SU-DHL-6 (cell line): ENCODE data around the gene PPP1R12B.

Experiments used
- H2AFZ ChIP-seq: fragments of 200-600 bp; sonication (generic); 2 replicates; pipeline ENCODE4 v1.6.1; 2014; ENCODE audit warnings: low read depth, mild to moderate bottlenecking, moderate library complexity, mixed read lengths, antibody characterized with exemption, low read length; ENCODE audit not compliant: severe bottlenecking
- H3F3A ChIP-seq: fragments of 200-600 bp; shearing (Covaris generic); 2 replicates; pipeline ENCODE4 v1.6.0; 2016; ENCODE audit warnings: antibody characterized with exemption, mild to moderate bottlenecking; ENCODE audit not compliant: insufficient read depth
- H3K27ac ChIP-seq: fragments of 200-600 bp; sonication (generic); 2 replicates; pipeline ENCODE4 v1.5.1; 2016; ENCODE audit warnings: low read depth, mild to moderate bottlenecking, low read length, moderate library complexity, mixed read lengths
- H3K27me3 ChIP-seq: fragments of 200-600 bp; sonication (generic), shearing (Covaris generic); 2 replicates; pipeline ENCODE4 v1.6.0; 2014; ENCODE audit warnings: mild to moderate bottlenecking, low read length
- H3K36me3 ChIP-seq: fragments of 200-600 bp; sonication (generic); 2 replicates; pipeline ENCODE4 v1.6.1; 2014; ENCODE audit warnings: mild to moderate bottlenecking, low read length, mixed read lengths
- H3K4me2 ChIP-seq: fragments of 300-600, 200-600 bp; shearing (Covaris generic), sonication (generic); 2 replicates; pipeline ENCODE4 v1.6.0; 2014; ENCODE audit warnings: low read length, low read depth, mild to moderate bottlenecking; ENCODE audit not compliant: poor library complexity, severe bottlenecking
- H3K4me3 ChIP-seq: fragments of 200-600 bp; sonication (generic); 2 replicates; pipeline ENCODE4 v1.5.1; 2014; ENCODE audit warnings: antibody characterized with exemption, low read length, mild to moderate bottlenecking, mixed read lengths; ENCODE audit not compliant: insufficient read depth, poor library complexity, severe bottlenecking
- H3K79me2 ChIP-seq: fragments of 200-600 bp; sonication (generic); 2 replicates; pipeline ENCODE4 v1.6.1; 2014; ENCODE audit warnings: mild to moderate bottlenecking, low read length, moderate library complexity; ENCODE audit not compliant: insufficient read depth
- H3K9ac ChIP-seq: fragments of 200-600 bp; sonication (generic); 2 replicates; pipeline ENCODE4 v1.7.0; 2014; ENCODE audit warnings: mild to moderate bottlenecking, low read length
- H3K9me2 ChIP-seq: fragments of 200-600 bp; sonication (generic); replicated peaks from 2 replicates; pipeline ENCODE4 v1.6.1; 2014; ENCODE audit warnings: low read length; ENCODE audit not compliant: insufficient read depth
- H3K9me3 ChIP-seq: fragments of 200-600 bp; sonication (generic); 2 replicates; pipeline ENCODE4 v1.6.1; 2014; ENCODE audit warnings: low read length, mixed read lengths; ENCODE audit not compliant: insufficient read depth
- H4K20me1 ChIP-seq: fragments of 200-600 bp; sonication (generic); 2 replicates; pipeline ENCODE4 v1.6.1; 2014; ENCODE audit warnings: low read depth, mild to moderate bottlenecking, antibody characterized with exemption, low read length, moderate library complexity, mixed read lengths
- CTCF ChIP-seq: fragments of 200-600 bp; sonication (generic); IDR thresholded peaks from one replicate; pipeline ENCODE4 v1.5.1; 2017; ENCODE audit warnings: antibody characterized with exemption, mild to moderate bottlenecking, low read length, moderate library complexity; ENCODE audit not compliant: insufficient read depth, poor library complexity, severe bottlenecking
- EZH2phosphoT487 ChIP-seq: fragments of 200-600 bp; sonication (generic), shearing (Covaris generic); conservative IDR thresholded peaks from 2 replicates; pipeline ENCODE4 v1.6.1; 2018; ENCODE audit warnings: mild to moderate bottlenecking, antibody characterized with exemption, low read length, moderate library complexity, mixed read lengths

The PPP1R12B gene

GRCh38 chr1:202433155-202434043 lies 84.9 kb downstream of the PPP1R12B start:
- no peak overlapping the region for H3K9ac ChIP-seq
- no peaks in the 10 kb centered on the region for H3K36me3 ChIP-seq
- H2AFZ ChIP-seq = no peak overlapping the region
- TF ChIP-seq EZH2phosphoT487 = no peak
- no peak for TF ChIP-seq CTCF
- no peaks in the 10 kb centered on the region for H3F3A ChIP-seq
- no peaks in the 10 kb centered on the region for H3K9me3 ChIP-seq
- H3K4me3 ChIP-seq = no peak overlapping the region
- H3K27me3 ChIP-seq = no peaks in the 10 kb centered on the region
- no peaks in the 10 kb centered on the region for H3K9me2 ChIP-seq
- H4K20me1 ChIP-seq = no peaks in the 10 kb centered on the region
- H3K27ac ChIP-seq = no peak overlapping the region
- no peaks in the 10 kb centered on the region for H3K79me2 ChIP-seq
- no peak overlapping the region for H3K4me2 ChIP-seq

- H3K9me2 ChIP-seq = no peaks in the 10 kb centered on the region
- TF ChIP-seq EZH2phosphoT487 = no peak
- TF ChIP-seq CTCF = no peak
- H3K9ac ChIP-seq = no peak overlapping the region
- H3K36me3 ChIP-seq = no peaks in the 10 kb centered on the region
- no peak overlapping the region for H2AFZ ChIP-seq
- no peak overlapping the region for H3K4me3 ChIP-seq
- no peaks in the 10 kb centered on the region for H3K79me2 ChIP-seq
- H3K4me2 ChIP-seq = no peak overlapping the region
- H3K9me3 ChIP-seq = no peaks in the 10 kb centered on the region
- H3K27ac ChIP-seq = no peak overlapping the region
- H3K27me3 ChIP-seq = no peaks in the 10 kb centered on the region
- H4K20me1 ChIP-seq = no peaks in the 10 kb centered on the region
- no peaks in the 10 kb centered on the region for H3F3A ChIP-seq
Observed at GRCh38 chr1:202434059-202434458, 85.6 kb downstream of the PPP1R12B start.

GRCh38 chr1:202438393-202439174 lies 90.1 kb downstream of the PPP1R12B start:
- Histone ChIP-seq H3K4me3 (no peak overlapping the region), H3K36me3 (no peaks in the 10 kb centered on the region), H3K9me3 (no peaks in the 10 kb centered on the region), H3K9me2 (no peaks in the 10 kb centered on the region), H2AFZ (no peak overlapping the region), H3K9ac (no peak overlapping the region), H3F3A (no peaks in the 10 kb centered on the region), H3K27ac (no peak overlapping the region), H3K27me3 (no peaks in the 10 kb centered on the region), H3K4me2 (no peak overlapping the region), H3K79me2 (no peaks in the 10 kb centered on the region), H4K20me1 (no peaks in the 10 kb centered on the region)
- TF ChIP-seq EZH2phosphoT487 (no peak), CTCF (no peak)
